ENCODE data around the gene IL4.

GRCh38 chr5:132678735-132679134 is 4.9 kb downstream of the IL4 start:
- TF ChIP-seq CTCF (IDR thresholded peaks at IDR 0.05) (no peak), IRF1 (CRISPR knock-in tag; IDR thresholded peaks at IDR 0.05) (no peak), RELA (CRISPR knock-in tag; IDR thresholded peaks at IDR 0.05; ENCODE audit: borderline replicate concordance) (no peak), SP1 (CRISPR knock-in tag; conservative IDR thresholded peaks at IDR 0.05) (no peak), E2F4 (CRISPR knock-in tag; IDR thresholded peaks at IDR 0.05; ENCODE audit: borderline replicate concordance, low read depth) (no peak), ZNF121 (CRISPR knock-in tag; IDR thresholded peaks at IDR 0.05) (no peak), HMGXB4 (CRISPR knock-in tag; IDR thresholded peaks at IDR 0.05) (no peak), MAX (CRISPR knock-in tag; IDR thresholded peaks at IDR 0.05) (no peak), AFF4 (CRISPR knock-in tag; IDR thresholded peaks at IDR 0.05; ENCODE audit: borderline replicate concordance) (no peak), NFYB (CRISPR knock-in tag; conservative IDR thresholded peaks at IDR 0.05; ENCODE audit: low read depth) (no peak), TEAD4 (CRISPR knock-in tag; IDR thresholded peaks at IDR 0.05) (no peak), FOXK1 (CRISPR knock-in tag; IDR thresholded peaks at IDR 0.05) (no peak), FOXJ3 (CRISPR knock-in tag; IDR thresholded peaks at IDR 0.05; ENCODE audit: borderline replicate concordance) (no peak)

Measured in WTC11 (cell line).